Tibial nerve (tissue), 3 donors: ENCODE measurements around the gene IL1RL2.

Experiments used
- CTCF ChIP-seq, 5 experiments: fragments of 200-600 bp in 3 of 5; fragments of 450-650 bp in 2 of 5; sonication (generic) in 3 of 5; IDR thresholded peaks; one replicate each; pipeline ENCODE4 v1.5.1; 2016 to 2019; ENCODE audit warnings: antibody characterized with exemption in 5 of 5, mild to moderate bottlenecking in 3 of 5, moderate library complexity in 2 of 5
- POLR2A ChIP-seq, 2 donors: fragments of 450-650 bp; IDR thresholded peaks; one replicate each; pipeline ENCODE4 v1.6.1; 2017; ENCODE audit warnings: antibody characterized with exemption in 2 of 2, mild to moderate bottlenecking in 2 of 2, moderate library complexity in 2 of 2

- TF ChIP-seq CTCF (IDR thresholded peaks at IDR 0.05) (no peak), POLR2A (IDR thresholded peaks at IDR 0.05) (no peak)
Observed at GRCh38 chr2:102194609-102195268, 7.9 kb downstream of the IL1RL2 start.
